DND-41 (cell line): ENCODE data around the gene TMEM271.

Experiments
- ATAC-seq: fragments of 200-7000 bp; cut with Tn5 transposase; 3 replicates; pipeline ENCODE4 v1.9.1; 2021; ENCODE audit warnings: low read depth; ENCODE audit not compliant: insufficient read depth
- DNase-seq: peaks from one replicate; pipeline ENCODE4 v3.0.0-alpha.2; 2020
- H2AFZ ChIP-seq: 2 replicates; pipeline ENCODE4 v1.6.0; 2012; ENCODE audit warnings: low read depth, low read length
- H3K27ac ChIP-seq: 2 replicates; pipeline ENCODE4 v1.5.1; 2012; ENCODE audit warnings: low read length, inconsistent platforms
- H3K27me3 ChIP-seq: fragments of 200-600 bp; sonication (generic); 2 replicates; pipeline ENCODE4 v1.6.0; 2012; ENCODE audit warnings: low read length, mild to moderate bottlenecking, inconsistent platforms; ENCODE audit not compliant: insufficient read depth, poor library complexity
- H3K36me3 ChIP-seq: 2 replicates; pipeline ENCODE4 v1.5.1; 2012; ENCODE audit warnings: low read length, inconsistent platforms; ENCODE audit not compliant: insufficient read depth
- H3K4me1 ChIP-seq: 2 replicates; pipeline ENCODE4 v1.5.1; 2012; ENCODE audit warnings: mild to moderate bottlenecking, low read length; ENCODE audit not compliant: insufficient read depth
- H3K4me2 ChIP-seq: 2 replicates; pipeline ENCODE4 v1.6.0; 2012; ENCODE audit warnings: mild to moderate bottlenecking, moderate library complexity, low read length, inconsistent platforms; ENCODE audit not compliant: insufficient read depth
- H3K4me3 ChIP-seq, 2 experiments: fragments of 200-600 bp in 1 of 2; shearing (Covaris generic) in 1 of 2; 2 replicates each; pipeline ENCODE4 v1.5.1; 2012 to 2016; ENCODE audit warnings: inconsistent platforms in 2 of 2, low read length in 2 of 2, mild to moderate bottlenecking in 2 of 2, low read depth in 1 of 2, moderate library complexity in 1 of 2
- H3K79me2 ChIP-seq: 2 replicates; pipeline ENCODE4 v1.6.0; 2012; ENCODE audit warnings: low read length, inconsistent platforms; ENCODE audit not compliant: insufficient read depth
- H3K9ac ChIP-seq: 2 replicates; pipeline ENCODE4 v1.6.0; 2012; ENCODE audit warnings: low read depth, mild to moderate bottlenecking, inconsistent platforms, low read length, moderate library complexity
- H3K9me3 ChIP-seq: 2 replicates; pipeline ENCODE4 v1.5.1; 2012; ENCODE audit warnings: low read length, moderate library complexity, mild to moderate bottlenecking, inconsistent platforms; ENCODE audit not compliant: insufficient read depth, severe bottlenecking
- H4K20me1 ChIP-seq: 2 replicates; pipeline ENCODE4 v1.6.0; 2012; ENCODE audit warnings: low read length; ENCODE audit not compliant: insufficient read depth
- CTCF ChIP-seq: IDR thresholded peaks from 2 replicates; pipeline ENCODE4 v1.5.1; 2012; ENCODE audit warnings: borderline replicate concordance, low read length, moderate library complexity, mild to moderate bottlenecking; ENCODE audit not compliant: poor library complexity, severe bottlenecking; ENCODE audit errors: extremely low read depth
- EZH2 ChIP-seq: IDR thresholded peaks from 3 replicates; pipeline ENCODE4 v1.6.1; 2012; ENCODE audit warnings: borderline replicate concordance, low read depth, mild to moderate bottlenecking, moderate library complexity, low read length, inconsistent platforms; ENCODE audit not compliant: severe bottlenecking

TMEM271 gene

DNA sequence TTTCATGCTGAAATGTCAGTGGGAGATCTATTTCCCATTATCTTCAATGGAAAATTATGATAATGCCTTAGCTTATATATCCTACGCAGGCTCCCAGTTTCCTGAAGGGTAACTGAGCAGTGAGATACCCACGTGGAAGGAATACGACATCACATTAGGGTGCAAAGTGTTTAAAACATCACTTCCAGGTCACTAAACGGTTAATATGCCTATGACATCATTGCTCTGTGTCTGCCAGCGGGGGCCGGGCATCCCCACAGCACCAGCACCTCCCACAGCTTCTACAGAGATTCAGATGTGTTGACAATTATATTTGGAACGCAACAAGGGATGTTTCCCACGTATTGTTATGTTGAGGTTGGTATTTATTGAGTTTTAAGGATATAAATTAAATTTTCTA lies 27.1 kb downstream of the TMEM271 start:
- no peak overlapping the region for H3K4me2 ChIP-seq
- DNase-seq: no peak
- peaks cover 7% of the 10 kb centered on the region for H3K9me3 ChIP-seq
- H3K27ac ChIP-seq: no peak overlapping the region
- no peak for ATAC-seq
- no peaks in the 10 kb centered on the region for H3K27me3 ChIP-seq
- H3K4me3 ChIP-seq: no peak overlapping the region
- H3K79me2 ChIP-seq: no peaks in the 10 kb centered on the region
- TF ChIP-seq CTCF (no peak), EZH2 (no peak)
- H3K4me1 ChIP-seq: no peaks in the 10 kb centered on the region
- no peak overlapping the region for H2AFZ ChIP-seq
- H3K9ac ChIP-seq: no peak overlapping the region
- H4K20me1 ChIP-seq: no peaks in the 10 kb centered on the region
- H3K36me3 ChIP-seq: no peaks in the 10 kb centered on the region

DNA sequence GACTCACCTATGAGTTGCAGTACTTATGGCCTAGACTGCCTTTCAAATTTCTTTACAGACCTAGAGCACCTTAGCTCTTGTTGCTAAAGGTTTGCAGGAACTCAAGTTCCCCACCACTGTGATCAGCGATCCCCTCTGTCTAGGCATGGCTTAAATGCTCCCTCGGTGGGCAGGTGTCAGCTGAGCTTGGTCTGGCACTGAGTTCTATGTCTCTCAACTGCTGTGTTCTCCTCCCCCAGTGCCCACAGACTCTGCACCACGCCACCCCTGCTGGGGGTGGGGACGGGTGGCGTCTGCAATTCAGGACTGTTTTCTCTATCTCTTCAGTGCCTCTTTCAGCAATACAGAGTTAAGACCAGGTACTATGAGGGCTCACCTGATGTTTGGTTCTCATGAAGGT lies 30.5 kb downstream of the TMEM271 start:
- H3K4me2 ChIP-seq: no peak overlapping the region
- no peak overlapping the region for H3K4me3 ChIP-seq
- H3K36me3 ChIP-seq: no peaks in the 10 kb centered on the region
- no peak for DNase-seq
- H2AFZ ChIP-seq: no peak overlapping the region
- H3K4me1 ChIP-seq: no peaks in the 10 kb centered on the region
- no peaks in the 10 kb centered on the region for H3K9me3 ChIP-seq
- no peak overlapping the region for H3K27ac ChIP-seq
- H3K79me2 ChIP-seq: no peaks in the 10 kb centered on the region
- no peak for TF ChIP-seq CTCF
- no peak for TF ChIP-seq EZH2
- no peaks in the 10 kb centered on the region for H3K27me3 ChIP-seq
- no peaks in the 10 kb centered on the region for H4K20me1 ChIP-seq
- no peak for ATAC-seq
- no peak overlapping the region for H3K9ac ChIP-seq

DNA sequence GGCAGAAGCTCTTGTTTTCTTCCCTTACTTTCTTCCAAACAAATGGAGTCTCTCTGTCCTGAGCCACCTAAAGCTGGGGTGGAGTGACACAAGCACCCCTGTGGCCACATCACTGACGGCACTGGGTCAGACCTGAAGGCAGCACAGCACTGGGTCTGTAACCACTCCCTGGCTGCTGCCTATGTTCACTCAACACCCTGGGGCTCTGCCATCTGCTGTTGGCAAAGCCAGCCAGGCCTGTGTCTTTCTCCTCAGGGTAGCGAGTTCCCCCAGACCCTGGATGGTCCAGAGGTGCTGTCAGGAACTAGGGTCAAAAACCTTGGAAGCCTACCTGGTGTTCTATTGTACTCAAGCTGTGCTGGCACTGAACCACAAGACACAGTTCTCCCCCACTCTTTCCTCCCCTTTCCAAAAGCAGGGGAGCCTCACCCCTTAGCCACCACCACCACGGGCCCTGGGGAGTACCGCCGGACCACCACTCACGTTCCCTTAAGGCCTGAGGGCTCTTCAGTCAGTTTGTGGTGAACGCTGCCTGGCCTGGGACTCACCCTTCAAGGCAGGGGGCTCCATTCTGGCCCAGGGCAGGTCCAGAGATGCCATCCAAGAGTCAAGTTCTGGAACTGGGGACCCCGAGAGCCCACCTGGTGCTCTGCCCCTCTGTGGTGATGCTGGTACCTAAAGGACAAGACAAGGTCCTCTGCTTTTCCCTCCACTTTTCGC lies 31.5 kb downstream of the TMEM271 start:
- DNase-seq: no peak
- Histone ChIP-seq H4K20me1 (no peaks in the 10 kb centered on the region), H3K79me2 (no peaks in the 10 kb centered on the region), H3K9ac (no peak overlapping the region), H3K9me3 (no peaks in the 10 kb centered on the region), H3K4me3 (no peak overlapping the region), H3K4me2 (no peak overlapping the region), H3K4me1 (no peaks in the 10 kb centered on the region), H2AFZ (no peak overlapping the region), H3K36me3 (no peaks in the 10 kb centered on the region), H3K27ac (no peak overlapping the region), H3K27me3 (no peaks in the 10 kb centered on the region)
- no peak for ATAC-seq
- TF ChIP-seq EZH2 (no peak), CTCF (no peak)

DNA sequence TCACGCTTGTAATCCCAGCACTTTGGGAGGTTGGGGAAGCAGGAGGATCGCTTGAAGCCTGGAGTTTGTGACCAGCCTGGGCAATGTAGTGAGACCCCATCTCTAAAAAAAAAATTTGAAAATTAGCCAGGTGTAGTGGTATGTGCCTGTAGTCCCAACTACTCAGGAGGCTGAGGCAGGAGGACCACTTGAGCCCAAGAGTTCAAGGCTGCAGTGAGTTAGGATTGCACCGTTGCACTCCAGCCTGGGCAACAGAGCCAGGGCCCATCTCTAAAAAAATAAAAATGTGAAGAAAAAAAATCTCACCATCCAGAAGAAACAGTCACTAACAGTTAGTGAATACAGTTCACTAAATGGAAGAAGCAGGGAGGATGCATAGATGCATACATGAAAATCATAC lies 34.8 kb downstream of the TMEM271 start:
- peaks cover 20% of the 10 kb centered on the region for H3K36me3 ChIP-seq
- H3K4me3 ChIP-seq: no peak overlapping the region
- no peaks in the 10 kb centered on the region for H3K27me3 ChIP-seq
- no peak overlapping the region for H3K27ac ChIP-seq
- TF ChIP-seq EZH2 (no peak), CTCF (no peak)
- no peak overlapping the region for H2AFZ ChIP-seq
- H3K9me3 ChIP-seq: no peaks in the 10 kb centered on the region
- DNase-seq: no peak
- no peaks in the 10 kb centered on the region for H3K79me2 ChIP-seq
- no peaks in the 10 kb centered on the region for H3K4me1 ChIP-seq
- H4K20me1 ChIP-seq: no peaks in the 10 kb centered on the region
- no peak for ATAC-seq
- H3K9ac ChIP-seq: no peak overlapping the region
- no peak overlapping the region for H3K4me2 ChIP-seq
